ENCODE data around the gene SPRR3.

DNA sequence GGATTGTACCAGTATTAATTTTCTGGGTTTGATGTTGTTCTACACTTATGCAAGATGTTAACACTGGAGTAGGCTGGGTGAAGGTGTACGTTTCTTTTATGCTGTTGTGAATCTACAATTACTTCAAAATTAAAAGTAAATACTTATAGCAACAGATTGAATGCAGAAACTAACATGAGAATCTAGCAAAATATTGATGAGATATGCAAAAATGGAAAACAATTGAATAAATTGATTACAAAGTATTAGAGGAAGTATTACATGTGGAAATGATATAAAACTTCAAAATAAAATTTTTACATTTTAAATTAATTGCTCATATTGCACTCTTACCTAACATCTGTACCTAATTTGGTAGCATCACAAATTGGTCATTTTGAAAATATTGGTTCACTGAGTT is 5.7 kb upstream of the SPRR3 start:
- TF ChIP-seq EZH2 (IDR thresholded peaks at IDR 0.05; ENCODE audit: borderline replicate concordance, low read depth, low read length, poor library complexity, severe bottlenecking) = no peak
- TF ChIP-seq, protein P1, sequence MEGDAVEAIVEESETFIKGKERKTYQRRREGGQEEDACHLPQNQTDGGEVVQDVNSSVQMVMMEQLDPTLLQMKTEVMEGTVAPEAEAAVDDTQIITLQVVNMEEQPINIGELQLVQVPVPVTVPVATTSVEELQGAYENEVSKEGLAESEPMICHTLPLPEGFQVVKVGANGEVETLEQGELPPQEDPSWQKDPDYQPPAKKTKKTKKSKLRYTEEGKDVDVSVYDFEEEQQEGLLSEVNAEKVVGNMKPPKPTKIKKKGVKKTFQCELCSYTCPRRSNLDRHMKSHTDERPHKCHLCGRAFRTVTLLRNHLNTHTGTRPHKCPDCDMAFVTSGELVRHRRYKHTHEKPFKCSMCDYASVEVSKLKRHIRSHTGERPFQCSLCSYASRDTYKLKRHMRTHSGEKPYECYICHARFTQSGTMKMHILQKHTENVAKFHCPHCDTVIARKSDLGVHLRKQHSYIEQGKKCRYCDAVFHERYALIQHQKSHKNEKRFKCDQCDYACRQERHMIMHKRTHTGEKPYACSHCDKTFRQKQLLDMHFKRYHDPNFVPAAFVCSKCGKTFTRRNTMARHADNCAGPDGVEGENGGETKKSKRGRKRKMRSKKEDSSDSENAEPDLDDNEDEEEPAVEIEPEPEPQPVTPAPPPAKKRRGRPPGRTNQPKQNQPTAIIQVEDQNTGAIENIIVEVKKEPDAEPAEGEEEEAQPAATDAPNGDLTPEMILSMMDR (conservative IDR thresholded peaks at IDR 0.05; ENCODE audit: low read depth, low read length) = no peak
